ENCODE measurements around the gene NOXO1. TPM values are rescaled to one million over a fixed set of nuclear protein-coding genes. Genes with fewer than 3 reads are reported as not detected.
A peak's percentile ranks its signal among the peaks of the same experiment; 100 is the strongest.

The NOXO1 gene
- total RNA-seq, 1 donor from 2014 or later = not detected

DNA sequence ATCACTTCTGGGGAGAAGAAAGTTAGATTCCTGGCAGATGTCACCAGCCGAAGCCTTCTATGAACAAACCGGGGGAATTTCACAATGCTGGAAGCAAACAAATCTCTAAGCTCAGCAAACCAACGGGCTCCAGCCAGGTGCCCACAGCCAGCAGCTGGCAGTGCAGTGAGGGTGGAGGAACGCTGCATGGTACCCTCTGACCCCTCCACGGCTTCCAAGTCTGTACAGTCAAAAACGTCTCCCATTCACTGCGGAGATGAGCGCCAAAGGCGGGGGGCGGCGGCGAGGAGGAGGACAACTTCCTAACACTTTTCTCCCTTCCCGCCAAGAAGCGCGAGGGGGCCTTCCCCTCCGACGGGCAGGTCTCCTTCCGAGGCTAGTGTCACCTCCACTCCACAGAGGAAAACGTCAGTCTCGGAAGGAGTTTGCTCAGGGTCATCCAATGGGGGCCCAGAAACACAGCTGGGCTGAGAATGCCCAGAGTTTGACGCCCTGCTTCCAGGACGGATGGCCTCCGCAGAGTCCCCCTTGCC lies 27.4 kb upstream of the NOXO1 start:
- no peaks in the 10 kb centered on the region for H3K27me3 Mint-ChIP-seq (ENCODE audit: insufficient read depth)
- DNase-seq (ENCODE audit: low spot score) = no peak
- no peaks in the 10 kb centered on the region for H3K9me3 Mint-ChIP-seq
- H3K4me3 Mint-ChIP-seq = peak overlapping the region; percentile 91
- H3K4me1 Mint-ChIP-seq (ENCODE audit: low read depth) = peaks cover 26% of the 10 kb centered on the region
- intact Hi-C loops (cut with micrococcal nuclease) = loop anchor here (1.0 kb wide), 3 partner anchors 15 to 39 kb away; partner anchors contain the start of genes NTHL1 and TSC2
- H3K36me3 Mint-ChIP-seq (ENCODE audit: low read depth) = peaks cover 14% of the 10 kb centered on the region
- H3K27ac Mint-ChIP-seq = peak overlapping the region; percentile 86

DNA sequence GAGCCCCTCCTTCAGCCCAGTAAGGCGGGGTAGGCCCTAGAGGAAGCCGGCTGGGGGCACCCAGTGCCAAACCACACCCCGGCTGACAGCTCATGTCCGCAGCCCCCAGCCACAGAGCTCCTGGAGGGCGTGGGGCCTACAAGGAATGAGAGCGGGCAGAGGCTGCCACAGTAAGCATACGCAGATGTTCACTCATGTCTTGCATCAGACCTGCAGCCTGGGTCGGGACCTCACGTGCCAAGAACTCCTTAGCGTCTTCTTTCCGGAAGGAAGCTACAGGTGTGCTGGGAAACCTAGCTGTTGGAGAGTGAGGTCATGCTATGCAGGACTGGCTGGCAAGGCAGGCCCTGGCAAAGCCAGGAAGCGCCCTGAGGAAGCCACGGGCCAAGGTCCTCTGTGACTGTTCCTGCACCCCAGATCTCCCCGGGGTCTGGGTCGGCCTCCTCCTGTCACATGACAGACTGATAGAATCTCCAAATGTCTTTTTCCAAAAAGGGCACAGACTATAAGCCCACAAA lies 26.8 kb upstream of the NOXO1 start:
- Mint-ChIP-seq H3K4me1 (ENCODE audit: low read depth) (peaks cover 26% of the 10 kb centered on the region), H3K36me3 (ENCODE audit: low read depth) (peaks cover 14% of the 10 kb centered on the region), H3K27ac (peak overlapping the region; percentile 86), H3K27me3 (ENCODE audit: insufficient read depth) (no peaks in the 10 kb centered on the region), H3K4me3 (peak overlapping the region; percentile 91), H3K9me3 (no peaks in the 10 kb centered on the region)
- no peak for DNase-seq (ENCODE audit: low spot score)
- intact Hi-C loops (cut with micrococcal nuclease) = no loop called here

DNA sequence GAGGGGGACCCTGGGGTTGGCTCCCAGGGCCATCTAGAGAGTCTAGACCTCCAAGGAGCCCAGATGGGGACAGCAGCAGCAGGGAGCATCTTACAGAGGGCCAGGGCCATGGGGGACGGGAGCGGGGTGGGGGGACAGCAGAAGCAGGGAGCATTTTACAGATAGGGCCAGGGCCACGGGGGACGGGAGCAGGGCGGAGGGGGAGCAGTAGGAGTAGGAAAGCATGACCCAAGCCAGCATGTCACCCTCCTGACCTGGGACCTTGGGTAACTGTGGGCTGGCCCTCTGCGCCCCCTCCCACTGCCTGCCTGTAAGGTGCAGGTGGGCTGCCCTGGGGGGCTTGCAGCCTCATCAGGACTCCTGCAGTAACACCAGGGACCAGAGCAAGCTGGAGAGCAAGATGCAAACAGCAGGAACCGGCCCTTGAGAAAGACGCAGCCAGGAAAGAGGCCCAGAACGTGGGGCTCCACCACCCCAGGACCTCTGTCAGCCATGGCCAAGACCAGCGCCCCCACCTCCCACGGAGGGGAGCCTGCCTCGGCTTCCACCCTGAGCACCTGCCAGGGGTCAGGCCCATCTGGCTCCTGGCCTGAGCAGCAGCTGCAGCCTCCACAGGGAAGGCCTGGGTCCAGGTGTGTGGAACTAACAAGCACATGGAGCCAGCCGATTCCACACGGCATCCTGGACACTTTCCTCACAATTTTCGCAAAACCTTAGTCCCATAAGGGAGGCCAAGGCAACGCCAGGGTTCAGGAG lies 26.0 kb upstream of the NOXO1 start:
- Mint-ChIP-seq H3K4me1 (ENCODE audit: low read depth) (peaks cover 26% of the 10 kb centered on the region), H3K4me3 (peak overlapping the region; percentile 91), H3K9me3 (no peaks in the 10 kb centered on the region), H3K36me3 (ENCODE audit: low read depth) (peaks cover 17% of the 10 kb centered on the region), H3K27ac (peak overlapping the region; percentile 80), H3K27me3 (ENCODE audit: insufficient read depth) (no peaks in the 10 kb centered on the region)
- no peak for DNase-seq (ENCODE audit: low spot score)
- intact Hi-C loops (cut with micrococcal nuclease) = no loop called here

DNA sequence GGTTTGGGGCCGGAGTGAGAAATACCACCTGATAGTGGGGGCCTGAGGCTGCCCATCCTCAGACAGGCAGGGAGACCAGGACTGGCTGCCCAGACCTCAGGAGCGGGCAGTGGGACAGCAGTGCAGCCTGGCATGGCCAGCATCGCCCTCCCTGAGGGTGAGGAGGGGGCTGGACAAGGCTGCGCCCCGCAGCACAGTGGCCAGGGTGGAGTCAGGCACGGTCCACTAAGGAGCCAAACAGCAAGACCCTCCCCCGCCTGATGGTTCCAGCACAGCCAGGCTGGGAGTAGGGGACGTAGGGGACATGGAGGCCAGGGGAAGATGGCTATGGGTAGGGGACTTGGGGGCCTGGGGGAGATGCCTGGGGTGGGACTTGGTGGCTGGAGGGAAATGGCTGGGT lies 25.0 kb upstream of the NOXO1 start:
- DNase-seq (ENCODE audit: low spot score) = no peak
- H3K36me3 Mint-ChIP-seq (ENCODE audit: low read depth) = peaks cover 18% of the 10 kb centered on the region
- peak overlapping the region; percentile 44 for H3K27ac Mint-ChIP-seq
- intact Hi-C loops (cut with micrococcal nuclease) = no loop called here
- no peak overlapping the region for H3K4me3 Mint-ChIP-seq
- no peaks in the 10 kb centered on the region for H3K9me3 Mint-ChIP-seq
- H3K4me1 Mint-ChIP-seq (ENCODE audit: low read depth) = peaks cover 26% of the 10 kb centered on the region
- no peaks in the 10 kb centered on the region for H3K27me3 Mint-ChIP-seq (ENCODE audit: insufficient read depth)

DNA sequence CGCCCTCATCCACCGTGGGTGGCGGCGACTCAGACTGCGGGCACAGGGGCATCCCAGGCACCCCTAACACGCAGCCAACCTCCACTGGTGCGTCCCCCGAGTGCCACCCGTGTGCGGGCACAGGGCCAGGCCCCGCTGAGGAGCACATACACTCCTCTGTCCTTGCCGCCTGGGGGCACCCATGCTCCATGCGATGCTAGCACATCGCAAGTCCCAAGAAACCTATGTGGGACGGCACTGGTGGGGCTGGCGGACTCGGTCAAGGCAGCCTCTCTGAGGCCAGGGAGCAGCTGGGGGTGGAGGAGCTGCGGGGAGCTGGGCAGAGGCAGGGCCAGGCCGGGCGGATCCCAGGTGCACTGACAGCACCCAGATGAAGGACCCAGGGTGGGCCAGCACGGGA lies 24.4 kb upstream of the NOXO1 start:
- Mint-ChIP-seq H3K27ac (no peak overlapping the region), H3K4me1 (ENCODE audit: low read depth) (peaks cover 26% of the 10 kb centered on the region), H3K36me3 (ENCODE audit: low read depth) (peaks cover 21% of the 10 kb centered on the region), H3K27me3 (ENCODE audit: insufficient read depth) (no peaks in the 10 kb centered on the region), H3K4me3 (peak overlapping the region; percentile 68), H3K9me3 (no peaks in the 10 kb centered on the region)
- no peak for DNase-seq (ENCODE audit: low spot score)
- intact Hi-C loops (cut with micrococcal nuclease) = no loop called here

DNA sequence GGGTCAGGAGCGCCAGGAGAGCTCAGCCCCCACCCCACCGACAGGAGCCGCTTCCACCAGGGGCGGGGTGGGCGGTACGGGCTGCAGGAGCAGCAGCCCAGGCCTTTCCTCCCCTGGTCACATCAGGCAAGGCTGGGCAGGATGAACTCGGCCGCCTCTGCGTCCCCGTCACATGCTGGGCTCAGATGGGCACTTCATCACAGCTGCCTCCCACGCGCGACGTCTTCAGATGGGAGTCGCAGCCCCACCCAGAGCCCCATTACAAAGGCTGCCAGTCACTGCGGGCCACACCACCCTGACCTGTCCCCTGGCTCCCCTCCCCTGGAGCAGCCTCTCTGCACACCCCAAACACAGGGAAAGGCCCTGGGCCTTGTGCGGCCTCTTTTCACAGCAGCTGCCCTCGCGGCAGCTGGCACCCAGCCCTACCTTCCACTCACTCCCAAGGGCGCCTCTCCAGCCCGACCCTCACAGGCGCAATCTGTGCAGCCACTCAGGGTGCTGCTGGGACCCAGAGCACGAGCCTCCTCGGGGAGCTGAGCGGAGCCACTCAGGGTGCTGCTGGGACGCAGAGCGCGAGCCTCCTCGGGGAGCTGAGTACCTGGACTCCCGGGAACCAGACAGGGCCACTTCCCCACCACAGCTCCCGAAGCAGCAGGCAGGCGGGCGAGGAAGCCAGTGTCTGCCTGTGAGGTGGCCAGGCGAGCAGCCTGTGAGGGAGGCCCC lies 23.7 kb upstream of the NOXO1 start:
- no peak overlapping the region for H3K4me3 Mint-ChIP-seq
- DNase-seq (ENCODE audit: low spot score) = no peak
- no peaks in the 10 kb centered on the region for H3K9me3 Mint-ChIP-seq
- H3K27me3 Mint-ChIP-seq (ENCODE audit: insufficient read depth) = no peaks in the 10 kb centered on the region
- intact Hi-C loops (cut with micrococcal nuclease) = loop anchor here (1.0 kb wide), 2 partner anchors 9 to 135 kb away; no protein-coding TSS in a partner anchor
- peaks cover 20% of the 10 kb centered on the region for H3K4me1 Mint-ChIP-seq (ENCODE audit: low read depth)
- no peak overlapping the region for H3K27ac Mint-ChIP-seq
- peaks cover 17% of the 10 kb centered on the region for H3K36me3 Mint-ChIP-seq (ENCODE audit: low read depth)

DNA sequence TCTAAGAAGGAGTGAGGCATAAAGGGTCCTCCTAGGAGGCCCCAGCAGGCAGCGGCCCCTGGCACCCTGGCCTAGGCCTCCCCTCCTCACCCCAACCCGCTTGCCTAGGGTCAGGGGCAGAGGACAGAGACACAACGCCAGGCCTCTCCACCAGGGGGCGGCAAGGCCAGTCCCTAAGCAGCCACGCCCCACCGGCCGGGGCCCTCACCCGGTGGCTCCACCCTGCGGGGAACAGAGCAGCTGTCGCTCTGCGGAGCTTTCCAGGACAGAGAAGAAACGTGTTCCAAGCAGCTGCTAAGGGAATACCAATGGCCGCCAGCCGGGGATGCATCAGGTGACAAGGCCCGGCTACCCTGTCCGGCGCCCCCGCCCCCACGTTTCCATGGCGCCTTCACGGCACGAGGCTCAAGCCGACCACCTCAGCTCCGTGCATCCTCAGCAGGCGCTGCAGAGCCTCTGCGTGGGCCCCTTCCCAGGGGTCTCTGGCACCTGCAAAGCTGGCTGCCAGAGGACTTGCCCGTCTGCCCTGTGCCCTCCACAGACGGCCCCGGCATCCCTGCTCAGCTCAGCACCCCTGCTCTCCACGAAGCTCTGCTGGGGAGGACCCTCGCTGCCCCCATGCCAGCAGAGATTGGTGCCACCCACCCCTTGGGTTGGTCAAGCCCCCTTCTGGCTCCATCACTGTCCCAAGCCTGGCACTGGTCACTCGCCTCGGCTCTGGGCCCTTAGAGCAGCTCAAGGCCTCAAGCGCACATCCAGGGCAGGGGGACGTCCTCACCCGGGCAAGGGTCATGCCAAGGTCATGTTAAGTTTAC lies 22.8 kb upstream of the NOXO1 start:
- Mint-ChIP-seq H3K4me1 (ENCODE audit: low read depth) (peaks cover 19% of the 10 kb centered on the region), H3K27me3 (ENCODE audit: insufficient read depth) (no peaks in the 10 kb centered on the region), H3K27ac (no peak overlapping the region), H3K36me3 (ENCODE audit: low read depth) (peaks cover 17% of the 10 kb centered on the region), H3K9me3 (no peaks in the 10 kb centered on the region), H3K4me3 (no peak overlapping the region)
- intact Hi-C loops (cut with micrococcal nuclease) = loop anchor here (1.0 kb wide), 2 partner anchors 8 to 136 kb away; no protein-coding TSS in a partner anchor
- DNase-seq (ENCODE audit: low spot score) = peak; percentile 84

DNA sequence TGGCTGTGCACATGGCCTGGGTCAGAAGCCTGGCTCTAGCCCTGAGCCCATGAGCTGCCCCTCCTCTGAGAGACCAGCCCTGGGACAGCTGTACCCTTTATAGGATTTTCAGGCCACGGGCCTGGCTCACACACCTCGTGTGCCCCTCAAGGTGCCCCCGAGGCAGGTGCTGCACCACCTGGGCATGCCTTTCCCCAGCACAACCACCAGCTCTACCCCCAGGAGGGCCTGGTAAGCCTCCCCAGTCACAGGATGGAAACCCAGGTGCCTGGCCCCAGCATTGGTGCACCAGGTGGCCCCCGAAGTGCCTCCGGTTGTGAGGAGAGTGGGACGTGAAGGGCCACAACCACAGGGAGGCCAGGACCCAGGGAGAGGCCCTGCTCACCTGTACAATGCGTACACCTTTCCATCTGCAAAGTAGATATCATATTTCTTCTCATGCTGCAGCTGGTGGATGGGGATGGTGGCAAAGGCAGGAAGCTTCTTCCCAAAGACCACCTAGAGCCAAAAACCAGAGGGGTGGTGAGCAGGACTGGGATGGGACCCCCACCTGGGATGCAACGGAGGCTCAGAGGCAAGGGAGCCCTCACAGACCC lies 22.1 kb upstream of the NOXO1 start:
- DNase-seq (ENCODE audit: low spot score) = no peak
- Mint-ChIP-seq H3K27me3 (ENCODE audit: insufficient read depth) (no peaks in the 10 kb centered on the region), H3K4me1 (ENCODE audit: low read depth) (peaks cover 14% of the 10 kb centered on the region), H3K27ac (no peak overlapping the region), H3K4me3 (no peak overlapping the region), H3K9me3 (no peaks in the 10 kb centered on the region), H3K36me3 (ENCODE audit: low read depth) (peaks cover 13% of the 10 kb centered on the region)
- intact Hi-C loops (cut with micrococcal nuclease) = no loop called here

DNA sequence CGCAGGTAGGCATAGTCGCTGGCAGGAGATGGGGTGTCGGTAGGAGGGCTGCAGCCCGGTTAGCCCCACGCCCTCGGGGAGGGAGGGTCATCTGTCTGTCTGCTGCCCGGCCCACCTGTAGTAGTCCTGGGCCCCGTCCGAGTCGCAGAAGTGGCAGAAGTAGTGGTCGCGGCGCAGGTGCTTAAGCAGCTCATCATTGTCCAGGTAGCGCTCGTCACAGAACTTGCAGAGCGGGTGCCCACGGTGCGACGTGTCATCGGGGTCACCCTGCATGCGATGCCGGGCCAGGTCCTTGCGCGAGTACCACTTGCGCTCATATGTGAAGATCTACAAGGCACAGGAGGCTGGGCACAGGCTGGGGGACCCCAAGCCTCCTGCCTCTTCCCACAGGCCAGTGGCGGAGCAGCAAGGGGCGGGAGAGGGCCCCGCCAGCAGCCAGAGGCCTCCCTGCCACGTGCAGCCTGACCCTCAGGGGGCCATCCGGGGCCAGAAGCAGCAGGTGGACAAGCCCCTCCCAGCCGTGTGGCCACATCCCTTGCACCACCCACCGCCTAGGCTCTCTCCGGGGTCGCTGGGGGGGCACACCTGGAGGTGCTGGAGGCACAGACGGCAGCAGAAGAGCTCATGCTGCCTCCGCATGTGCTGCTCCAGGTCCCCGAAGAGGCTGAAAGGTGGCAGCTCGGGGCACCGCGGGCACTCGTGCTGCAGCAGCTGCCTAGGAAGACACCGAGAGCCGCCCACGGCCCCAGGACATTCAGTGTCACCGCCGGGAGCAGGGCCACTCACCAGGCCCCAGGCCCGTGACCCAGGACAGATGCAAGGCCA lies 21.3 kb upstream of the NOXO1 start:
- no peak for DNase-seq (ENCODE audit: low spot score)
- Mint-ChIP-seq H3K9me3 (no peaks in the 10 kb centered on the region), H3K27ac (no peak overlapping the region), H3K4me1 (ENCODE audit: low read depth) (peaks cover 7% of the 10 kb centered on the region), H3K4me3 (no peak overlapping the region), H3K27me3 (ENCODE audit: insufficient read depth) (no peaks in the 10 kb centered on the region), H3K36me3 (ENCODE audit: low read depth) (peaks cover 15% of the 10 kb centered on the region)
- intact Hi-C loops (cut with micrococcal nuclease) = no loop called here

DNA sequence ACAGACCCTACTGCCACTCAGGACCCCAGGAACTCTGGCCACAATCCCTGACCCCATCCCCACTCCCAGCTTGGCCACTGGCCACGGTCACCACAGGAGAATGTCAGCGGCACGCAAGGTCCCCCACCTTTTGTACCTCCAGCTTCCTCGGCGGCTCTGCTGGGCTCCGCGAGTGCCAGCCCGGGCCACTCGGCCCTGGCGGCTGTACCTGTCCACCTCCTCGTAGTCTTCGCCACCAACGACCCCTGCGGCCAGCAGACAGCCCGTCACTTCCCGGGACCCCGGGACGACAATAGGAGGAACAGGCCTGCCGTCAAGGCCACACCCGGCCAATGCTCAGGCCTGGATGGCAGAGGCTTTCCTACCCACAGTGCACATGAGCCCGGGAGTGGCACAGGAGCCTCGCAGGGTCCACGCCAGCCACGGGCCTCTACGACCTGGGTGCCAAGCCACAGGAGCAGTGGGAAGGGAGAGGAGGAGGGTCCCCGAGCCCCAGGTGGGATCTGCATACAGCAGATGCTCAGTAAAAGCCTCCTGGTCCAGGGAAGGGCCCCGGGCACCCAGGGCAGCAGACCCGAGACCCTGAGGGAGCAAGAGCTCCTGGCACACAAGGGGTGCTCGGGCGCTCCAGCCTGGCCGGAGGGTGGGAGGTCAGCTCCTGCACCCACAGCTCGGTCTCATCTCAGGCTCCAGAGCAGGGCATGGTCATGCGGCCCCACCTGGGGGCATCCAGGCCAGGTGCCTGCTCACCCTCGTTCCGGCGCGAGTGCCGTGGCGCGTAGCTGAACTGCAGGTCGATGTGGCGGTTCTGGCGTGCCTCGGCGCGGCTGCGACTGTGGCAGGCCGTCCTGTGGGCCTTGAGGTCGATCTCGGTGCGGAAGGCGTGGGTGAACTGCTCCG lies 20.4 kb upstream of the NOXO1 start:
- no peak for DNase-seq (ENCODE audit: low spot score)
- peaks cover 14% of the 10 kb centered on the region for H3K36me3 Mint-ChIP-seq (ENCODE audit: low read depth)
- no peak overlapping the region for H3K27ac Mint-ChIP-seq
- H3K4me1 Mint-ChIP-seq (ENCODE audit: low read depth) = peaks cover 3% of the 10 kb centered on the region
- intact Hi-C loops (cut with micrococcal nuclease) = no loop called here
- H3K9me3 Mint-ChIP-seq = no peaks in the 10 kb centered on the region
- H3K4me3 Mint-ChIP-seq = no peak overlapping the region
- no peaks in the 10 kb centered on the region for H3K27me3 Mint-ChIP-seq (ENCODE audit: insufficient read depth)

DNA sequence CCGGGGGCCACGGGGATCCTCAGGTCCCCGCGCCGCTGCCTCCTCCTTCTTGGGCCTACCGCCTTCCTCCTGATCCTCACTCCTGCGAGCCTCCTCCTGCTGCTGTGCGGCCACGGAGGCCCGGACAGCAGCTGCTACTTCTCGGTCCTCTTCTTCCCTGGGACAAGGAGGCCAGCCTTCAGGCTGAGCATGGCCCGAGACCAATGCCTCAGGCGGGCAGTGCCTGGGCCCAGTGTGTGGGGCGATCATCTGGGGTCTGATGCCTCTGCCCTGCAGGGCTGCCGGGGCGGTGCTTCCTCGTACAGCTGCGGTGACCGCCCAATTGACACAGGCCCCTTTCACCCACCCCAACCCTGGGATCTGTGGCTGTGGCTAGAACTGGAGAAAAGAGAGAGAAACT lies 19.8 kb upstream of the NOXO1 start:
- no peaks in the 10 kb centered on the region for H3K27me3 Mint-ChIP-seq (ENCODE audit: insufficient read depth)
- H3K27ac Mint-ChIP-seq = no peak overlapping the region
- peaks cover 14% of the 10 kb centered on the region for H3K36me3 Mint-ChIP-seq (ENCODE audit: low read depth)
- DNase-seq (ENCODE audit: low spot score) = no peak
- H3K4me3 Mint-ChIP-seq = no peak overlapping the region
- intact Hi-C loops (cut with micrococcal nuclease) = no loop called here
- H3K4me1 Mint-ChIP-seq (ENCODE audit: low read depth) = peaks cover 2% of the 10 kb centered on the region
- no peaks in the 10 kb centered on the region for H3K9me3 Mint-ChIP-seq
